HEK293 (cell line): ENCODE measurements around the gene FUT4.

ENCODE experiments used
- YY1 ChIP-seq: fragments of 450-650 bp; formaldehyde crosslinking; IDR thresholded peaks from 2 replicates; pipeline ENCODE4 v1.5.1; 2018; ENCODE audit warnings: missing biosample characterization, missing genetic modification characterization
- TF ChIP-seq, protein P1 (sequence below): fragments of 450-650 bp; formaldehyde crosslinking; IDR thresholded peaks from 2 replicates; pipeline ENCODE4 v1.5.1; 2016; ENCODE audit warnings: missing biosample characterization, missing genetic modification characterization

DNA sequence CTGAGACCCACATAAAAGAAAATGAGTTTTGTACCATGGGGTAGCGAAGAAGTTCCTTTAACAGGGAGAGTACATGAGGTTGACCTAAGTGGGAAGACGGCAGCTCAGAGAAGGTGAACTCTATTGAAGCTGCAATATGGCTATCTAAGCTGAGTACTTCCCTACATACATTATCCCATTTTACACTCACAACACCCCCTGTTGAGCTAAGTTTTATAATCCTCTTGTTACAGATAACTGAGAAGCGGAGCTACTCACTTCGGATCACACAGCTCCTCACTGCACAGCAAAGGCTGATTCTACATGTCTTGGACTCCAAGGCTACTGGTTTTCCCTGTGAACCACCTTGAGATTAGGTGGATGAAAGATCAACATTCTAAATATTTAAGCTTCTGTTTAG is 15.2 kb downstream of the FUT4 start:
- TF ChIP-seq, protein P1, sequence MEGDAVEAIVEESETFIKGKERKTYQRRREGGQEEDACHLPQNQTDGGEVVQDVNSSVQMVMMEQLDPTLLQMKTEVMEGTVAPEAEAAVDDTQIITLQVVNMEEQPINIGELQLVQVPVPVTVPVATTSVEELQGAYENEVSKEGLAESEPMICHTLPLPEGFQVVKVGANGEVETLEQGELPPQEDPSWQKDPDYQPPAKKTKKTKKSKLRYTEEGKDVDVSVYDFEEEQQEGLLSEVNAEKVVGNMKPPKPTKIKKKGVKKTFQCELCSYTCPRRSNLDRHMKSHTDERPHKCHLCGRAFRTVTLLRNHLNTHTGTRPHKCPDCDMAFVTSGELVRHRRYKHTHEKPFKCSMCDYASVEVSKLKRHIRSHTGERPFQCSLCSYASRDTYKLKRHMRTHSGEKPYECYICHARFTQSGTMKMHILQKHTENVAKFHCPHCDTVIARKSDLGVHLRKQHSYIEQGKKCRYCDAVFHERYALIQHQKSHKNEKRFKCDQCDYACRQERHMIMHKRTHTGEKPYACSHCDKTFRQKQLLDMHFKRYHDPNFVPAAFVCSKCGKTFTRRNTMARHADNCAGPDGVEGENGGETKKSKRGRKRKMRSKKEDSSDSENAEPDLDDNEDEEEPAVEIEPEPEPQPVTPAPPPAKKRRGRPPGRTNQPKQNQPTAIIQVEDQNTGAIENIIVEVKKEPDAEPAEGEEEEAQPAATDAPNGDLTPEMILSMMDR (tag by site-specific recombination): no peak
- TF ChIP-seq YY1 (tag by site-specific recombination): no peak
